SK-N-MC (cell line): Measurements from ENCODE around the gene IL9R.
"Not testable (repeated sequence)": the region's sequence is repeated elsewhere in the genome, so short reads cannot be mapped to it uniquely, and the experiment has no call there.

Experiments used
- DNase-seq: peaks from one replicate; pipeline ENCODE4 v3.0.0-alpha.2; 2011; ENCODE audit warnings: low read depth, low spot score
- H3K27ac ChIP-seq: fragments of 200-600 bp; sonication (generic); 2 replicates; pipeline ENCODE4 v1.5.1; 2016; ENCODE audit warnings: mixed run types
- H3K36me3 ChIP-seq: fragments of 200-600 bp; sonication (generic); 2 replicates; pipeline ENCODE4 v1.6.1; 2017; ENCODE audit warnings: antibody characterized with exemption, low read length, mixed read lengths; ENCODE audit not compliant: insufficient read depth
- H3K4me3 ChIP-seq: fragments of 200-600 bp; sonication (generic); 2 replicates; pipeline ENCODE4 v1.5.1; 2016
- H3K9ac ChIP-seq: fragments of 200-600 bp; sonication (generic); 2 replicates; pipeline ENCODE4 v1.8.0; 2017; ENCODE audit warnings: mixed run types, mixed read lengths; ENCODE audit not compliant: insufficient read length
- H3K9me3 ChIP-seq: fragments of 200-600 bp; sonication (generic); 2 replicates; pipeline ENCODE4 v1.6.1; 2017; ENCODE audit warnings: low read depth, mild to moderate bottlenecking, antibody characterized with exemption, low read length, moderate library complexity, mixed read lengths

The IL9R gene

DNA sequence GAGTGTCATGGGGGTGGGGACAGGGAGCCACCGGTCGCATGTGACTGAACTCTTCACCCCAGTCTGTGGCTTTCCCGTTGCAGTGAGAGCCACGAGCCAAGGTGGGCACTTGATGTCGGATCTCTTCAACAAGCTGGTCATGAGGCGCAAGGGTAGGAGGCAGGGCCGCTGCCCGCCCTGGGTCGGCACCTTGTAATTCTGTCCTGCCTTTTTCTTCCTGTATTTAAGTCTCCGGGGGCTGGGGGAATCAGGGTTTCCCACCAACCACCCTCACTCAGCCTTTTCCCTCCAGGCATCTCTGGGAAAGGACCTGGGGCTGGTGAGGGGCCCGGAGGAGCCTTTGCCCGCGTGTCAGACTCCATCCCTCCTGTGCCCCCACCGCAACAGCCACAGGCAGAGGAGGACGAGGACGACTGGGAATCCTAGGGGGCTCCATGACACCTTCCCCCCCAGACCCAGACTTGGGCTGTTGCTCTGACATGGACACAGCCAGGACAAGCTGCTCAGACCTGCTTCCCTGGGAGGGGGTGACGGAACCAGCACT is 27.5 kb downstream of the IL9R start:
- not testable (repeated sequence) for DNase-seq, H3K9ac ChIP-seq, H3K4me3 ChIP-seq, H3K9me3 ChIP-seq, H3K27ac ChIP-seq, H3K36me3 ChIP-seq

DNA sequence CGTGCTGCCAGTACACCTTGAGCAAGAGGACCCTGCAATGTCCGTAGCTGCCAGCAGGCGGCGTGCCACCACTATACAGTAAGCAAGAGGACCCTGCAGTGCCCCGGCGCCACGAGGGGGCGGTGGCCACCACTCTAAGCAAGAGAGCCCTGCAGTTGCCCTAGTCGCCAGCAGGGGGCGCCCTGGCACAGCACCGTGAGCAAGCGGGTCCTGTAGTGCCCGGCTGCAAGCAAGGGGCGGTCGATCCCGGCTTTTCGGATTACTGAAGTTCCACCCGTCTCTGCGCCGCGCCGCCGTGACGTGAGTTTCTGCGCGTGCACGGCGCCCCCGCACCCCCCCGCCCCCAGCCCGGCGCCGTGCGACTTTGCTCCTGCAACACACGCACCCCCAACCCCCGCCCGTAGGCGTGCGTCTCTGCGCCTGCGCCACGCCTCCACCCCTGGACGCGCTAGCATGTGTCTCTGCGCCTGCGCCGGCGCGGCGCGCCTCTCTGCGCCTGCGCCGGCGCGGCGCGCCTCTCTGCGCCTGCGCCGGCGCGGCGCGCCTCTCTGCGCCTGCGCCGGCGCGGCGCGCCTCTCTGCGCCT is 31.2 kb downstream of the IL9R start:
- H3K27ac ChIP-seq, H3K9ac ChIP-seq, H3K9me3 ChIP-seq, DNase-seq, H3K36me3 ChIP-seq, H3K4me3 ChIP-seq: not testable (repeated sequence)

GRCh38 chrX:156029296-156029695 is 31.8 kb downstream of the IL9R start:
- not testable (repeated sequence) for DNase-seq, H3K27ac ChIP-seq, H3K9ac ChIP-seq, H3K9me3 ChIP-seq, H3K36me3 ChIP-seq, H3K4me3 ChIP-seq

- not testable (repeated sequence) for DNase-seq, H3K4me3 ChIP-seq, H3K36me3 ChIP-seq, H3K27ac ChIP-seq, H3K9ac ChIP-seq, H3K9me3 ChIP-seq
Observed at GRCh38 chrX:156029707-156030442, 32.4 kb downstream of the IL9R start.

- not testable (repeated sequence) for DNase-seq, H3K36me3 ChIP-seq, H3K9me3 ChIP-seq, H3K9ac ChIP-seq, H3K27ac ChIP-seq, H3K4me3 ChIP-seq
Observed at GRCh38 chrX:156030474-156030873, 33.0 kb downstream of the IL9R start.
